ENCODE data around the gene CST9L. TPM values are rescaled to one million over a fixed set of nuclear protein-coding genes. Genes with fewer than 3 reads are reported as not detected.

CST9L gene
- total and polyA plus RNA-seq, 2 of the 13 experiments (the other 11 are each of a cell fraction or from before 2014, with no cell fraction given) = 0.15 TPM; not detected in 1

- TF ChIP-seq WIZ (CRISPR knock-in tag; IDR thresholded peaks at IDR 0.05) (0 out of 2 replicates have a peak, but pooled peaks have one; percentile 56), SATB2 (CRISPR knock-in tag; IDR thresholded peaks at IDR 0.05) (no peak), FOXA3 (CRISPR knock-in tag; IDR thresholded peaks at IDR 0.05) (peak; percentile 65; the same call in 1 of the 2 replicates), SOX13 (IDR thresholded peaks at IDR 0.05) (peak; percentile 25; the same call in 1 of the 2 replicates), SOX13 (CRISPR knock-in tag; conservative IDR thresholded peaks at IDR 0.05 in 1 of 2, IDR thresholded peaks at IDR 0.05 in 1 of 2) (no peak; a peak in 1 of 4 replicates), SOX6 (IDR thresholded peaks at IDR 0.05) (no peak), SOX6 (CRISPR knock-in tag; IDR thresholded peaks at IDR 0.05) (0 out of 2 replicates have a peak, but pooled peaks have one; percentile 9), TFAP4 (IDR thresholded peaks at IDR 0.05; ENCODE audit: borderline replicate concordance, low read depth) (peak; percentile 83; the same call in 1 of the 2 replicates), ZNF101 (CRISPR knock-in tag; IDR thresholded peaks at IDR 0.05; ENCODE audit: borderline replicate concordance, low read depth) (no peak), TBX2 (CRISPR knock-in tag; IDR thresholded peaks at IDR 0.05; ENCODE audit: borderline replicate concordance) (peak; percentile 51; the same call in 1 of the 2 replicates), AKAP8 (CRISPR knock-in tag; IDR thresholded peaks at IDR 0.05) (0 out of 2 replicates have a peak, but pooled peaks have one; percentile 58), MTF1 (CRISPR knock-in tag; IDR thresholded peaks at IDR 0.05) (0 out of 2 replicates have a peak, but pooled peaks have one; percentile 26), RXRA (CRISPR knock-in tag; IDR thresholded peaks at IDR 0.05) (peak; percentile 28), MYC (CRISPR knock-in tag; IDR thresholded peaks at IDR 0.05; ENCODE audit: borderline replicate concordance) (peak; percentile 91), PATZ1 (CRISPR knock-in tag; IDR thresholded peaks at IDR 0.05) (peak; percentile 45), ZNF747 (CRISPR knock-in tag; IDR thresholded peaks at IDR 0.05; ENCODE audit: borderline replicate concordance) (peak; percentile 54; the same call in 1 of the 2 replicates), ZFX (CRISPR knock-in tag; IDR thresholded peaks at IDR 0.05; ENCODE audit: low read depth) (peak; percentile 67), MEIS1 (CRISPR knock-in tag; IDR thresholded peaks at IDR 0.05; ENCODE audit: borderline replicate concordance) (no peak), ZNF317 (CRISPR knock-in tag; IDR thresholded peaks at IDR 0.05) (no peak), FOSL2 (CRISPR knock-in tag; IDR thresholded peaks at IDR 0.05) (peak; percentile 50; the same call in 1 of the 2 replicates), ZFP36 (IDR thresholded peaks at IDR 0.05; ENCODE audit: borderline replicate concordance, low read depth, low read length, partially characterized antibody) (no peak), ZNF230 (CRISPR knock-in tag; IDR thresholded peaks at IDR 0.05) (peak; percentile 75; the same call in 1 of the 2 replicates), SPEN (CRISPR knock-in tag; IDR thresholded peaks at IDR 0.05; ENCODE audit: low read depth) (peak; percentile 68), FUBP1 (CRISPR knock-in tag; IDR thresholded peaks at IDR 0.05; ENCODE audit: borderline replicate concordance) (no peak), IRX3 (CRISPR knock-in tag; IDR thresholded peaks at IDR 0.05; ENCODE audit: borderline replicate concordance, low read depth) (0 out of 2 replicates have a peak, but pooled peaks have one; percentile 60), GATAD1 (CRISPR knock-in tag; IDR thresholded peaks at IDR 0.05) (peak; percentile 46; the same call in 1 of the 2 replicates)
These were observed 18.6 kb upstream of the CST9L start (continued) for GRCh38 chr20:23586735-23587525.
